C1 segment of cervical spinal cord (tissue), 14 donors: ENCODE measurements around the gene MARCHF7.
"Not testable (repeated sequence)": the region's sequence is repeated elsewhere in the genome, so short reads cannot be mapped to it uniquely, and the experiment has no call there.

Source experiments
- DNase-seq, 14 donors: peaks; one replicate each; lab custom pipeline; 2025; lab: John Stamatoyannopoulos, UW

MARCHF7 gene, protein sequence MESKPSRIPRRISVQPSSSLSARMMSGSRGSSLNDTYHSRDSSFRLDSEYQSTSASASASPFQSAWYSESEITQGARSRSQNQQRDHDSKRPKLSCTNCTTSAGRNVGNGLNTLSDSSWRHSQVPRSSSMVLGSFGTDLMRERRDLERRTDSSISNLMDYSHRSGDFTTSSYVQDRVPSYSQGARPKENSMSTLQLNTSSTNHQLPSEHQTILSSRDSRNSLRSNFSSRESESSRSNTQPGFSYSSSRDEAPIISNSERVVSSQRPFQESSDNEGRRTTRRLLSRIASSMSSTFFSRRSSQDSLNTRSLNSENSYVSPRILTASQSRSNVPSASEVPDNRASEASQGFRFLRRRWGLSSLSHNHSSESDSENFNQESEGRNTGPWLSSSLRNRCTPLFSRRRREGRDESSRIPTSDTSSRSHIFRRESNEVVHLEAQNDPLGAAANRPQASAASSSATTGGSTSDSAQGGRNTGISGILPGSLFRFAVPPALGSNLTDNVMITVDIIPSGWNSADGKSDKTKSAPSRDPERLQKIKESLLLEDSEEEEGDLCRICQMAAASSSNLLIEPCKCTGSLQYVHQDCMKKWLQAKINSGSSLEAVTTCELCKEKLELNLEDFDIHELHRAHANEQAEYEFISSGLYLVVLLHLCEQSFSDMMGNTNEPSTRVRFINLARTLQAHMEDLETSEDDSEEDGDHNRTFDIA

DNA sequence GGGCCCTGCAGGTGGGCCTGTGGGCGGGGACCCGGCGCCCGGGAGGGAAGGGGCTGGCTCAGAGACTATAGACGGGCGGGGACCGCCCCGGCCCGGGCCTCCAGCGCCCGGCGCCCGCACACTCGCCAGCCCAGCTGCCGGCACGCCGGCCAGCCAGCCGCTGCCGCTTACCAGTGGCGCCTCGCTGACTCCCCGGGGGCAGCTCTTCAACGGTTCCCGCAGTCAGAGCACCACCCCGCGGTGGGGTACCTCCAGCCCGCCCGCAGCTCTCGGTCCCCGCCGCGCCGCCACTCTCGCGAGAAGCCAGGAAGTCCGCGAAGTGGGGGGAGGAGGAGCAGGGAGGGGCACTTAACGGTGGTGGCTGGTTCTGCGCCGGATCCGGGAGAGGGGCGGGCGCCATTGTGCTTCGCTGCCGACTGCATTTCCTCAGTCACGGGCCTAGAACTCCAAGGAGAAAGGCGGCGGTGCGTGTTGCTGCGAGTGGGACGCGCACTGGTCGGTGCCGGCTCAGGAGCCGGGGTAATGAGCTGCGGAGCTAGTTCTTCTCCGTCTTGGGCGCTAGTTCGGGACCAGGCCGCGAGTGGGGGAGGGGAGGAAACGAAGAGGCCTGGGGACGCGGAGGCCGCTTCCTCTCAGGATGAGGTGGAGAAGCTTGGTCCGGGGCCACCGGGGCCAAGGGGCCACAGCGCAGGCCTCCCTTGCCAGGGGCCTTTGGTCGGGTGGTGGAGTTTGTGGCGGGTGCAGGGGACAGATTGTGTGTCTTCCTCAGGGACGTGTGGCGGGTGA lies at the start of gene MARCHF7:
Gene MARCHF7, plus strand, starts transcription at position 364 of the 786 bp plus-strand sequence. CDS start 16,517 bp downstream, outside the sequence.
- peak; percentile 70 to 96 (median 92) for DNase-seq

DNA sequence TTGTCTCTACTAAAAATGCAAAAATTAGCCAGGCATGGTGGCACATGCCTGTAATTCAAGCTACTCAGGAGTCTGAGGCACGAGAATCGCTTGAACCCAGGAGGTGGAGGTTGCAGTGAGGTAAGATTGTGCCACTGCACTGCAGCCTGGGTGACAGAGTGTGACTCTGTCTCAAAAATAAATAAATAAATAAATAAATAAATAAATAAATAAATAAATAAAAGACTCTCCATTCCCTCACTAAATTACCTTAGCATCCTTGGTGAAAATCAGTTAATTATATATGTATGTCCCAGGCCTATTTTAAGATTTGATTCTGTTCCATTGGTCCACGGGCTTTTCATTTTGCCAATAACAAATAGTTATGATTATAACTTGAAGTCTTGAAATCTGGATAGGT lies 44.9 kb upstream of the MARCHF7 start:
- not testable (repeated sequence) for DNase-seq

DNA sequence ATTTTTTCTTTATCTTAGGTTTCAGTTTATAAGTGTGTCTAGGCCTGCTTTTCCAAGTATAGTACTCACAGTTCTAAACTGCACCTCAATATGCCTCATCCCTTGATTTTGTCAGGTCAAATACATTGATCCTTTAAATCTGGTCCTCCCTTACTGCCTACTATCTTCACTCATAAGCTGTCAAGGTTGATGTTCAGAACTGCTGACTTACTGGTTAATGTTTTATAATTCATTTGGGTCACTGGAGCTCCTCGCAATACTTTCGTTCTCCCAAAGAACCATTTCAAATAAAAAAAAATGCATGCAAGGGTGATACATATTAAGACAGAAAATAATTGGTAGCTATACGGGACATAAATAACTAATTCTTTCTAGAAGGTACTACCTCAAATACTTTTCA lies 41.3 kb upstream of the MARCHF7 start:
- no peak for DNase-seq

DNA sequence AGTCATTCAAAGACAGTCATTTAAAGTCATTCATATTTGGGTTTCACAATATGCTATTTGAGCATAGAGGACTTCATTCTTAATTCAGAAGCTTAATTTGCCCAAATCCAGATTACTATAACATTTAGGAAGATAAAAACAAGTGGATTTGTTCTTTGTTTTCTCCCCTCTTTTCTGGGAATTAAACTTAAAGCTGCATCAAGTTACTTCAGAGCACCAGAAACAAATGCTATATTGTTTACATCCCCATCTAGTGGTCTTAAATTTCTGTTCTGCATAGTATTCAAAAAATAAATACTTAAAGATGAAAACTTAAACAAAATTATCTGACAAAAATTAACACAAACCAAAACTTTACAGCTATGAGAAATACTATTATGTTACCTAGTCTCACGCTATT lies 34.7 kb upstream of the MARCHF7 start:
- DNase-seq: no peak

DNA sequence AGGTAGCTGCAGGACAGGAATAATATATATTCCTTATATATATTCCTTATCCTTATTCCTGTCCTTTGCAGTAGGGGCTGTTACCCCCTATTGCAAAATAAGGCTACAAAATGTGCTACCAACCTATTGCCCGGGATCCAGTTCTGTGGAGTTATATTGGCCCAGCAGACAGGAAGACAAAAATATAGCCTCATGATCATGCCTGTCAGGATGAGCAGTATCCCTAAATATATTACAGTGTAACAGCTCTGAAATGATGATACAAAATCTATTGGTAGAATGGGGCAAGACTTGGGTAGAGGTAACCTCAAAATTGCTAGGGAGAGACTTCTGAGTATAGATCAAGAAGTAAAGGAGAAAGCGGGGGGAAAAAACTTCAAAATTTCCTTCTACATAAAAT lies 31.6 kb upstream of the MARCHF7 start:
- no peak for DNase-seq

DNA sequence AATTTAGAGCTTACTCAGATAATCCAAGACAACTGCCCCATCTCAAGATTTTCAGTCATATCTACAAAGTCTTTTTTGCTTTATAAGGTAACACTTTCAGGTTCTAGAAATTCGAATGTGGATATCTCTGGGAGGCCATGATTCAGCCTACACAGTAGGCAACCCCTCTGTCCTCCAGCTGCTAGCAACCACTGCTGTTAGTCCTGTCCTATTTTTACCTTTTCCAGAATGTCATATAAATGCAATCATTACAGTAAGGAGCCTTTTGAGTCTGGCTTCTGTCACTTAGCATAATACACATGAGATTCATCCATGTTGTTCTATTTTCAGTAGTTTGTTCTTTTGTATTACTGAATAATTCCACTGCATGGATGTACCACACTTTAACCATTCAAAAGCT lies 28.5 kb upstream of the MARCHF7 start:
- no peak for DNase-seq

DNA sequence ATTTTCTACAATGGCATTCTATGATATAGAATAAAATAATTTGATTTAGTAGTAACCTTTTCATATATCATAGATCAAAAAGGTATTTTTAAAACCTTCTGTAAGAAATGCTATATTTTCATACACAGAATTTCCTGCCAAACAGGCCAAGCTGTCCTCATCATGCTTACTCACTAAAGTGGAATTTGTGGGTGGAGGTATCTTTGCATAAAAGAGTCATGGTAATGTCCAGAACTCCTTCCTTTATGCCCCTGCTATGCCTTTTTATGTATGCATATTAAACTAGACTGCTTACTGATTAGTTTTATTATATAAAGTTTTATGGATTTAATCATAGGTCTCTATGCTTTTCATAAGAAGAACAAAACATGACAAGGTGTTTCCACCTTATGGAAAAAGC lies 27.5 kb upstream of the MARCHF7 start:
- no peak for DNase-seq

DNA sequence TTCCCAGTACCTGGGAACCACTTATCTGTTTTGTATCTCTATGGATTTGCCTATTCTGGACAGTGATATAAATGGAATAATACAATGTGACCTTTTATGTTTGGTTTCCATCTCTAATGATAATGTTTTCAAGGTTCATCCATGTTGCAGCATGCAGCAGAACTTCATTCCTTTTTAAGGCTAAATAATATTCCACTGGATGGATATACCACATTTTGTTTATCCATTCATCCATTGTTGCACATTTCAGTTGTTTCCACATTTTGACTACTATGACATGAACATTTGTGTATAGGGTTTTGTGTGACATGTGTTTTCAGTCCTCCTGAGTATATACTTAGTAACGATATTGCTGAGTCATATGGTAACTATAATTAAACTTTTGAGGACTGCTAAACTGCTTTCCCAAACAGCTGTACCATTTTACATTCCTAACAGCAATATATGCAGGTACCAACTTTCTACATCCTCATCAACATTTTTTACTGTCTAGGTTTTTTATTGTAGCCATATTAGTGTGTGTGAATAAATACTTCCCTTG lies 17.7 kb upstream of the MARCHF7 start:
- no peak for DNase-seq

DNA sequence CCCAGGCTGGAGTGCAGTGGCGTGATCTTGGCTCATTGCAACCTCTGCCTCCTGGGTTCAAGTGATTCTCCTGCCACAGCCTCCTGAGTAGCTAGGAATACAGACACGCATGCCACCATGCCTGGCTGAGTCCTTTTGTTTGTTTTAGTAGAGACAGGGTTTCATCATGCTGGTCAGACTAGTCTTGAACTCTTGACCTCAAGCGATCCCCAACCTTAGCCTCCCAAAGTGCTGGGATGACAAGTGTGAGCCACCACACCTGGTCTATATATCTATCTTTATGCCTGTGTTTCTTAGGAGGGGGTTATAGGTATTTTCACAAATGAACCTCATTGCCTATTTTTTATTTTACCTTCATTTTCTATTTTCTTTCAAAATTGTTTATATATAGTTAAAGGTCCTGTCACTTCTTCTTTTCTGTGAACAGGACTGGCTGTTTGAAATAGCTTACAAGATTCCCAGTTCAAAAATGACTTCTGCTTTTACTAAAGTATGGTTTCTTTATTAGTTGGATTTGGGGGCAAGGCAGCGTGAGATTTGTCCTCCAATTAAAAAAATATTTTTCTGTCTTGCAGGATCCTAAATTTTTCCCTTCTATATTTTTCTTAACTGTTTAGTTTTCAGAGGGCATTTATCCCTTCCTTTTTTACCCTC lies 16.4 kb upstream of the MARCHF7 start:
- DNase-seq: no peak

DNA sequence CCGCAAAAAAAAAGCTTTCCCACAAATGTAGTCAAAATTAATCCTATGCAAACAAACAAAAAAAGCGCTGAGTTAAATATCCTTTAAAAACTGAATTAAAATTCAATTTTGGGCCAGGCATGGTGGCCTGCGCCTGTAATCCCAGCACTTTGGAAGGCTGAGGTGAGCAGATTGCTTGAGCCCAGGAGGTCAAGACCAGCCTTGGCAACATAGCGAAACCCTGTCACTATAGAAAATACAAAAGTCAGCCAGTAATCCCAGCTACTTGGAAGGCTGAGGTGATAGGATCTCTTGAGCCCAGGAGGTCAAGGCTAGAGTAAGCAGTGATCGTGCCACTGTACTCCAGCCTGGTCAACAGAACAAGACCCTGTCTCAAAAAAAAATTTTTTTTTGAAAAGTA lies 8.8 kb upstream of the MARCHF7 start:
- peak in 1 of 14 donors; percentile 88 for DNase-seq

DNA sequence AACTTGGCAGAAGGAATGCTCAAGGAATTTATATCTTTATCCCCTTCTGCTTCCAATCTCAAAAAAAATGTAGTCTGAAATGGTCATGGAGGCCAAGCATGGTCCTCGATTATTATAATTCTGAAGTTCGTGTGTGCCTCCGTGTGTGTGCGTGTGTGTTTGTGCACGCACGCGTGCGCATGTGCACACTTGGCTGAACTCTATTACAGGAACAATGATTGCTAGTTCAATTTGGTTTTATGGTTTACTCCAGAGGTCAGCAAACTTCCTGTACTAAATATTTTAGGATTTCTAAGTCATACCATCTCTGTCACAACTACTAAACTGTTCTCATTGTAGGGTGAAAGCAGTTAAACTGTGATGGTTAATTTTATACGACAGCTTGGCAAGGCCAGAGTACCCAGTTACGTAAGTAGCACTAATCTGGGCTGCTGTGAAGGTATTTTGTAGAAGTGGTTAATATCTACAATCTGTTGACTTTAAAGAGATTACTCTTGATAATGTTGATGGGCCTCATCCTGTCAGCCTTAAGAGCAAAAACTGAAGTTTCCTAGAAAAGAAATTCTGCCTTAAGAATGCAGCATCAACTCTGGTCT lies 5.8 kb upstream of the MARCHF7 start:
- peak in 1 of 14 donors; percentile 43 for DNase-seq

DNA sequence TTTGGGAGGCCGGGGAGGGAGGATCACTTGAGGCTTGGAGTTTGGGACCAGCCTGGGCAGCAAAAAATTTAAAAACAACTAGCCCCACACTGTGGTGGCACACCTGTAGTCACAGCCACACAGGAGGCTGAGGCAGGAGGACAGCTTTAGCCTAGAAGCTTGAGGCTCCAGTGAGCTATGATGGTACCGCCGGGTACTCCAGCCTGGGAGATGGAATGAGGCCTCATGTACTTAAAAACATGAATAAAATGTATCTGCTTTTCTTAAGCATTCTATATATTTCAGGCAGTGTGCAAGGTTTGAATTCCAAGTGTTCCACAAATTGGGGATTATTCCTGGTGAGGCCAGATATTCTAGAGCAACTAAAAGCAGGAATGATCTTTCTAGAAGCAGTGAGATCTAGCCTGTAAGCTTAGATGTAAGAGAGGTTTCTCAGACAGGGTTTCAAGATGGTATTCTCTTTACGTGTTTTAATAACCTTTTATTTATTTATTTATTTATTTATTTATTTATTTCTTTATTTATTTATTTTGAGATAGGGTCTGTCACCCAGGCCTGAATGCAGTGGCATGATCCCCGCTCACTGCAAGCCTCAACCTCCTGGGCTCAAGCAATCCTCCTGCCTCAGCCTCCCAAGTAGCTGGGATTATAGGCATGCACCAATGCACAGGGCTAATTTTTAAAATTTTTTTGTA lies 4.1 kb upstream of the MARCHF7 start:
- no peak for DNase-seq

DNA sequence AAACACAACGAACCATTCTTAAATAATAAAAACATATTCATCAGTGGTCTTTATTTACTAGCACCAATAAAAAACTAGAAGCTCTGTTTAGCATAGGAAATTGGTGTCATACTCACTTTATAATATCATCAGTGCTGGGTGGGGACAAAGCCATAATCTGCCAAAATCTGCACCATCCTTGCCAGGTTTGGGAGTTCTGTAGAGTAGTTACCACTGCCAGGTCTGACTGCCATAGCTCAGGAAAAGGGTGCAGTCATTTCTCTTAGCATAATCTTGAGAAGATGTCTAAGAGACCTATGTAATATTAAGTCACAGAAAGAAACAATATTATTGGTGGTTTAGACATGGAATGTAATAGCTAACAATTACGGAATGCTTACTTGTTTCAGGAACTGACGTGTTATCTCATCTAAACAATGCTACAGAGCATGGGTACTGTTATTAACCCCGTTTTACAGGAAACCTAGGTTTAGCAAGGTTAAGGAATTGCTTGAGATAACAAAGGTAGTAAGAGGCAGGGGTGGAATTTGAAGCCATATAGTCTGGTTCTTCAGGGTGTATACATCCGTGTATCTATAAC lies 1.6 kb upstream of the MARCHF7 start:
- DNase-seq: peak in 1 of 14 donors; percentile 46

DNA sequence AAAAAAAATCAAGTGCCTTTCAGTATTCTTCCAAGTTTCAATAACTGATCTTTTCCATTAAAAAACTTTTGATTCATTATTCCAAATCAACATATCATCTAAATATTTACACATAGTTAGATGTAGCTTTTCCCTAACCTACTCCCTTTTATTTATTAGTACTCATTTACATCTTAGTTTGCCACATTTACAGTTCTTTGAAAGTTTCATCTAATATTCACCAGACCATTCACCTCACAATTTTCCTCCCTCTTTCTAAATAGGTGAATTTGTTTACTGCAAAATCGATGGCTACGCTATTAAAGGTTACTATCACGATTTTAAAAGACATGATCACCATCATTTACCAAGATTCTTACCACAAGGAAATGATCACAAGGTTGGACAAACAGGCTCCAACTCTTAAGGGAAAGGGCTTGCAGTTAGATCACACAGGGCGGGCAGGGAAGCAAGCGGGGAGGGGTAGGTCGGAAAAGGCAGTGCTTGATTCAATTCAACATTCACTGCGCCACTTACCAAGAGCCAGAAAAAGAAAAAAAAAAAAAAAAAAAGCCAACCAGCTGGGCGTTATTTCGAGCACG lies 654 bp upstream of the MARCHF7 start:
- DNase-seq: no peak

DNA sequence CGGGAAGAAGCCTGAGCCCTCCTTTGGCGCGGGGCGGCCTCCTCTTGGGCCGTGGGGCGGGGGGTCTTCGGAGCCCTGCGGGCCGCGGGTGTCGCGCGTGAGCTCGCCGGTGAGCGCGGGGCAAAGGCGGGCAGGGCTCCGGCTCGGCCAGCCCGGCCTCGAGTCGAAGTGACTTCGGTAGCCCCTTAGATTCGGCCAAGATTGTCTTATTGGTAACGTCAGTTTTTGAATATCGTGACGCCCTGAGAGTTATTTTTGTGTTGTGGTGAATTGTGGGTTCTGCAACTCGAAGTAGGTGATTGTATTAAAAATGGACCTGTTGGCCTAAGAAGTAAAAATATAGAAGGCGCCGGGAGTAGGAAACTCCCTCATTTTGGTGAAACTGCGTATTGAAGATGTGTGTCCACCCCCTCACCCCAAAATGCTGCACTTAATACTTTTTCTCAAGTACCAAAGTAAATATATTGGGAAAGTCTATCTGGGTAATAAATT lies 669 bp downstream of the MARCHF7 start:
- DNase-seq: peak in 1 of 14 donors; percentile 44

DNA sequence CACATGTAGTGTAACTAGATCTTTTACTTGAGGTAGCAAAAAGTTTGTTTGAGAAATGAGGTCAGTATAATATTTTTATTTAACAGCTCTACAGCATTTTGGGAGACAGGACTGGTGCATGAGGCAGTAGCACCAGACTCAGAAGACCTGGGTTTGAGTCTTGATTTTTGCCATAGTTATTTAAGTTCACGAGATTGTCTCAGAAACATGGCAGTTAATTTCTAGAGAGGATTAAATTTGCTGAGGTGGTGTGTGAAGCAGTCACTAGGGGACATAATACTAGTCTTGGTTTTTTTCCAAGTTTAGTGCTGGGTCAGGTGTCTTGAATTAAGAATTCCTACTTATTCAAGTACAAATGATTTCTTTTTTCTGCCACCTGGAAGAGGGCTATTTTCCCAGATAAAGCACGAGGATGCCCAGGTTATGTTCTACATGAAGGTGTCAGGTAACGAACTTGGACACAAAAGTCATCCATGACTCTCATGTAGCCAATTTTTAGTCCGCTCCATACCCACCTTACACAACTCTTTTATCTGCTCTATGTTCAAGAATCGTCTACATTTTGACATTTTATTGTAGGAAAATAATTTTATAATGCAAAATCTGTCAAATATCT lies 1.4 kb downstream of the MARCHF7 start:
- DNase-seq: no peak

DNA sequence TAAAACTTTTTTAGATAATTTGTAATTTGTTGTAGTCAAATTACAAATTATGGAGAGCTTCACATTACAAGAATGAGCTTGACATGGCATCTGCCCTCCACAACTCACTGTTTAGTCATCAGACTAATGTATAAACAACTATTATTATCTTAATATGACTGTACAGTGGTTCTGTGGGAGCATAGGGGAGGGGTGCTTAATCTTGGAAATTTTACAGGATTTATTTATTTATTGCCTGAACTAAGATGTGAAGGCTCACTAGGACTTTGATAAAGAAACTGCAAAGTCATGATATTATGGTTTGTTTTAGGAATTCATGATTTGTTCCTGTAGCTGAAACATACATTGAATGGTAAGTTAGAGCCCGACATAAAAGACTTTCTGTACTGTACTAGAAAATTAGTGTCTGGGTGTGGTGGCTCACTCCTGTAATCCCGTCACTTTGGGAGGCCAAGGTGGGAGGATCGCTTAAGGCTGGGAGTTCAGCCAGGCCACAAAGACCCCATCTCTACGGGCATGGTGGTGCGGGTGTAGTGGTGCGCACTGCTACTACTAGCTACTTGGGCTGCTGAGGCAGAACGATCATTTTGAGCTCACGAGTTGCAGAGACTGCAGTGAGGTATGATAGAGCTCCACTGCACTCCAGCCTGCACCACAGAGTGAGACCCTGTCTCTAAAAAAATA lies 2.1 kb downstream of the MARCHF7 start:
- peak in 1 of 14 donors; percentile 5 for DNase-seq

DNA sequence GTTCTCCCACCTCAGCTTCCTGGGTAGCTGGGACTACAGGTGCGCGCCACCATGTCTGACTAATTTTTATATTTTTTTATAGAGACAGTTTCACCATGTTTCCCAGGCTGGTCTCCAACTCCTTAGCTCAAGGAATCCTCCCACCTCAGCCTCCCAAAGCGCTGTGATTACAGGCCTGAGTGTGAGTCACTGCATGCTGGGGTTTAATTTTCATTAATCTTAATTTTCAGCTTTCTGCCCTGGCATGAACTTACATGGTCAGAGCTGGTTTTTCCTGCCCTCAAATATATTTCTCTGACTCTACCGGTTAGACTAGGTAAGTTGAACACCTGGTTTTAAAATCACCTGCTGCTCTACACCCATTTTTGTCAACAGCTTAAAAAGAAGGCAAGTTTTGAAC lies 3.1 kb downstream of the MARCHF7 start:
- no peak for DNase-seq
